Nephron progenitor cell (in vitro differentiated cells): ENCODE results near the gene UBE2J1.

Source experiments
- DNase-seq: peaks from one replicate; pipeline ENCODE4 v3.0.0; 2021
- H3K27ac Mint-ChIP-seq: 2 replicates; pipeline ENCODE4 v1.8.0; 2021; ENCODE audit warnings: mild to moderate bottlenecking, moderate library complexity, mixed read lengths
- H3K27me3 Mint-ChIP-seq: 2 replicates; pipeline ENCODE4 v1.8.0; 2021; ENCODE audit warnings: mild to moderate bottlenecking, low read depth, mixed read lengths; ENCODE audit not compliant: poor library complexity
- H3K36me3 Mint-ChIP-seq: 2 replicates; pipeline ENCODE4 v1.8.0; 2021; ENCODE audit warnings: low read depth, mixed read lengths
- H3K4me1 Mint-ChIP-seq: 2 replicates; pipeline ENCODE4 v1.8.0; 2021; ENCODE audit warnings: mixed read lengths
- H3K4me3 Mint-ChIP-seq: 2 replicates; pipeline ENCODE4 v1.8.0; 2021; ENCODE audit warnings: mild to moderate bottlenecking, moderate library complexity, mixed read lengths
- H3K9me3 Mint-ChIP-seq: 2 replicates; pipeline ENCODE4 v1.8.0; 2021; ENCODE audit warnings: mild to moderate bottlenecking, moderate library complexity, mixed read lengths
- CTCF ChIP-seq: fragments of 200-600 bp; sonication (generic); IDR thresholded peaks from 2 replicates; pipeline ENCODE4 v1.5.0; 2021; ENCODE audit warnings: antibody characterized with exemption

UBE2J1 gene

GRCh38 chr6:89281779-89282246 lies 70.7 kb downstream of the UBE2J1 start:
- H3K27ac Mint-ChIP-seq: no peak overlapping the region
- DNase-seq: peak; percentile 45
- no peak overlapping the region for H3K4me3 Mint-ChIP-seq
- peak; percentile 40 for TF ChIP-seq CTCF
- H3K27me3 Mint-ChIP-seq: peaks cover 10% of the 10 kb centered on the region
- H3K4me1 Mint-ChIP-seq: peaks cover 17% of the 10 kb centered on the region
- no peaks in the 10 kb centered on the region for H3K9me3 Mint-ChIP-seq
- no peaks in the 10 kb centered on the region for H3K36me3 Mint-ChIP-seq

- H3K4me1 Mint-ChIP-seq: peaks cover 10% of the 10 kb centered on the region
- TF ChIP-seq CTCF: no peak
- H3K9me3 Mint-ChIP-seq: no peaks in the 10 kb centered on the region
- H3K36me3 Mint-ChIP-seq: no peaks in the 10 kb centered on the region
- no peak overlapping the region for H3K4me3 Mint-ChIP-seq
- H3K27me3 Mint-ChIP-seq: peaks cover 11% of the 10 kb centered on the region
- DNase-seq: no peak
- no peak overlapping the region for H3K27ac Mint-ChIP-seq
These were observed 73.6 kb downstream of the UBE2J1 start for GRCh38 chr6:89278956-89279355.
